A673 (cell line): ENCODE data around the gene DUS1L. TPM values are rescaled to one million over a fixed set of nuclear protein-coding genes. Genes with fewer than 3 reads are reported as not detected.

ENCODE experiments used
- BruUV-seq: library from RNA; stranded (reverse); fragments of 400-500 nt; replicated peaks from 2 replicates; lab custom pipeline; 2021; lab: Mats Ljungman, UMichigan
- CTCF ChIA-PET: fragments of 300-600 bp; sonication (Branson Sonifier 250); formaldehyde crosslinking; loops from one replicate; lab custom pipeline; 2022; ENCODE audit warnings: antibody characterized with exemption; lab: Charles Lee
- POLR2A ChIA-PET: fragments of 300-600 bp; sonication (Branson Sonifier 250); formaldehyde crosslinking; loops from one replicate; lab custom pipeline; 2022; ENCODE audit warnings: antibody characterized with exemption; ENCODE audit not compliant: low non-redundant PET; lab: Charles Lee
- DNase-seq: peaks from one replicate; pipeline ENCODE4 v3.0.0-alpha.2; 2015; ENCODE audit warnings: low spot score
- H3K27ac ChIP-seq: fragments of 200-600 bp; sonication (generic); 2 replicates; pipeline ENCODE4 v1.5.1; 2016; ENCODE audit warnings: mixed run types, low read depth, mild to moderate bottlenecking, mixed read lengths, antibody characterized with exemption, low read length; ENCODE audit not compliant: poor library complexity, severe bottlenecking
- H3K27me3 ChIP-seq: fragments of 200-600 bp; sonication (generic); replicated peaks from 2 replicates; pipeline ENCODE4 v1.6.1; 2017; ENCODE audit warnings: mixed run types, low read depth, mild to moderate bottlenecking, mixed read lengths, antibody characterized with exemption, low read length; ENCODE audit not compliant: insufficient read depth, poor library complexity
- H3K36me3 ChIP-seq: fragments of 200-600 bp; sonication (generic); 2 replicates; pipeline ENCODE4 v1.6.1; 2016; ENCODE audit warnings: mixed run types, mild to moderate bottlenecking, mixed read lengths, antibody characterized with exemption, low read length; ENCODE audit not compliant: insufficient read depth, poor library complexity, severe bottlenecking
- H3K4me1 ChIP-seq: fragments of 200-600 bp; sonication (generic); 2 replicates; pipeline ENCODE4 v1.6.1; 2017; ENCODE audit warnings: mixed run types, mild to moderate bottlenecking, mixed read lengths, antibody characterized with exemption, low read length; ENCODE audit not compliant: insufficient read depth, poor library complexity, severe bottlenecking
- H3K4me3 ChIP-seq: fragments of 200-600 bp; sonication (generic); 2 replicates; pipeline ENCODE4 v1.5.1; 2016; ENCODE audit warnings: low read depth, mixed run types, mild to moderate bottlenecking, mixed read lengths, low read length; ENCODE audit not compliant: poor library complexity, severe bottlenecking
- H3K9me3 ChIP-seq: fragments of 200-600 bp; sonication (generic); 2 replicates; pipeline ENCODE4 v1.6.1; 2016; ENCODE audit warnings: mixed run types, low read depth, mild to moderate bottlenecking, mixed read lengths, antibody characterized with exemption, low read length; ENCODE audit not compliant: poor library complexity, severe bottlenecking
- CTCF ChIP-seq: fragments of 300-800, 200-600 bp; sonication (generic); conservative IDR thresholded peaks from 2 replicates; pipeline ENCODE4 v1.5.1; 2017; ENCODE audit warnings: low read depth, mild to moderate bottlenecking, antibody characterized with exemption, low read length, moderate library complexity, mixed read lengths
- EZH2 ChIP-seq: fragments of 200-600 bp; sonication (generic); IDR thresholded peaks from 2 replicates; pipeline ENCODE4 v1.6.1; 2017; ENCODE audit warnings: borderline replicate concordance, low read depth, mild to moderate bottlenecking, mixed read lengths, antibody characterized with exemption, low read length; ENCODE audit not compliant: poor library complexity, severe bottlenecking
- intact Hi-C: fragments of 100-400 bp; cut with micrococcal nuclease; formaldehyde crosslinking; loops from one replicate; pipeline ENCODE4 v1.10.0; 2022; ENCODE audit not compliant: unreplicated experiment
- total RNA-seq: library from RNA; stranded (reverse); gene quantifications from 2 replicates; pipeline ENCODE4 v1.2.3, GENCODE V29; 2021

The DUS1L gene
- total RNA-seq, 1 experiment from 2014 or later: 143 TPM

GRCh38 chr17:82108496-82108945 lies 42.9 kb upstream of the DUS1L start:
- no peak for TF ChIP-seq CTCF
- no peak for TF ChIP-seq EZH2
- H3K9me3 ChIP-seq: no peaks in the 10 kb centered on the region
- no peaks in the 10 kb centered on the region for H3K27me3 ChIP-seq
- H3K36me3 ChIP-seq: no peaks in the 10 kb centered on the region
- CTCF ChIA-PET: no interaction called here
- H3K4me1 ChIP-seq: peaks cover 20% of the 10 kb centered on the region
- intact Hi-C loops: no loop called here
- no peak for DNase-seq
- no peak overlapping the region for H3K27ac ChIP-seq
- no TSS peak for BruUV-seq
- POLR2A ChIA-PET: interaction anchor here (0.5 kb wide), 1 partner anchor 28 kb away, joined by 8 read pairs; no protein-coding TSS in a partner anchor
- no peak overlapping the region for H3K4me3 ChIP-seq

- TF ChIP-seq EZH2 (no peak), CTCF (no peak)
- no peak overlapping the region for H3K27ac ChIP-seq
- no peak for DNase-seq
- no peaks in the 10 kb centered on the region for H3K9me3 ChIP-seq
- H3K27me3 ChIP-seq: no peaks in the 10 kb centered on the region
- H3K36me3 ChIP-seq: no peaks in the 10 kb centered on the region
- intact Hi-C loops: no loop called here
- peaks cover 20% of the 10 kb centered on the region for H3K4me1 ChIP-seq
- POLR2A ChIA-PET: interaction anchor here (0.5 kb wide), 1 partner anchor 29 kb away, joined by 8 read pairs; no protein-coding TSS in a partner anchor
- BruUV-seq: no TSS peak
- CTCF ChIA-PET: no interaction called here
- no peak overlapping the region for H3K4me3 ChIP-seq
These were observed 42.4 kb upstream of the DUS1L start for GRCh38 chr17:82108038-82108437.

- Histone ChIP-seq H3K27ac (peak overlapping the region; percentile 80), H3K9me3 (no peaks in the 10 kb centered on the region), H3K36me3 (no peaks in the 10 kb centered on the region), H3K4me3 (no peak overlapping the region), H3K27me3 (no peaks in the 10 kb centered on the region), H3K4me1 (peaks cover 20% of the 10 kb centered on the region)
- ChIA-PET POLR2A (no interaction called here), CTCF (no interaction called here)
- BruUV-seq: no TSS peak
- no peak for DNase-seq
- intact Hi-C loops: no loop called here
- TF ChIP-seq CTCF (no peak), EZH2 (no peak)
These were observed 41.8 kb upstream of the DUS1L start for GRCh38 chr17:82107341-82107860.
